HUES64 (cell line): ENCODE measurements around the gene STAT4.

ENCODE experiments used
- H3K27ac ChIP-seq: 2 replicates; pipeline ENCODE4 v1.7.0; 2013; ENCODE audit warnings: low read depth, low read length, inconsistent platforms
- H3K27me3 ChIP-seq: 2 replicates; pipeline ENCODE4 v1.6.1; 2013; ENCODE audit warnings: mild to moderate bottlenecking, low read length; ENCODE audit not compliant: insufficient read depth
- H3K36me3 ChIP-seq: 2 replicates; pipeline ENCODE4 v1.6.1; 2013; ENCODE audit warnings: mild to moderate bottlenecking, low read length; ENCODE audit not compliant: insufficient read depth
- H3K4me1 ChIP-seq: 2 replicates; pipeline ENCODE4 v1.6.1; 2013; ENCODE audit warnings: mild to moderate bottlenecking, low read length, moderate library complexity; ENCODE audit not compliant: insufficient read depth
- H3K4me3 ChIP-seq: 2 replicates; pipeline ENCODE4 v1.5.1; 2013; ENCODE audit warnings: mild to moderate bottlenecking, low read length, moderate library complexity
- H3K9ac ChIP-seq: 2 replicates; pipeline ENCODE4 v1.6.1; 2013; ENCODE audit warnings: mild to moderate bottlenecking, low read depth, low read length
- H3K9me3 ChIP-seq: 2 replicates; pipeline ENCODE4 v1.6.1; 2013; ENCODE audit warnings: low read depth, low read length; ENCODE audit not compliant: insufficient read depth
- WGBS: fragments of 150-250, 120-280 bp; methylation state at CpG from one replicate; pipeline ENCODE4 v1.1.7; 2013; ENCODE audit warnings: missing lambda C conversion rate; 5-methylcytosine and 5-hydroxymethylcytosine counted together

The STAT4 gene

DNA sequence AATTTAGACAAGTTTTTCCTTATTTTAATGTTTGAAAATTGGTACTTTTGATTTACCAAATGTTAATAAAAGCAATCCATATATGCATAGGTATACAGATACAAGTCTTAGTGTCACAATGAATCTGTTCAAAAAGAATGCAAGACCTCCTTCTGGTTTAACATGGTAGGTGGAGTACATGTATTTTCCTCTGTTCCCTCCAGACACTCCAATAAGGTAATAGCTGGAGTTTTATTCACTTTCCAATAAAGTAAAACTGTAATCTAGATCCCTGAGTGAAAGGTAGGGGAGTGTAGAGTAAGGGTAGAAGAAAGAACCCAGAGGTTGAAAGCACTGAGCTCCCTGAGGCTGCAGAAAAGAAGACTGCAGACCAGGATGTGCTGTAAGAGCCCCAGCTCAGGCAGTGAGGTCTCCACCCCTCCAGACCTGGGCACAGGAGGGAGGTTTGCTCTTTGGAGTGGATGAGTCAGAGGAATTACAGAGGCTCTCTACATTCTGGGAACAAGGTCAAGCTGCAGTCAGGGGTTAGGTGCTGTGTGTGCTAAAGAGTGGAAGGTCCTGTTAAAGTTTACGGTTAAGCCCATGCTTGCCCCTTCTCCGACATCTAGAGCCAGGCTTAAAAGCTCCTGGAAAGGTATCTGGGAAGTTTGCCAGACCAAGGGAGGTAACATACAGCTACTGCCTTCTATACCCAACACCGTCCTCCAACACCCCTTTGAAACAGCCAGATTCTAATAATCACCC, 109.2 kb downstream of the STAT4 start:
- WGBS = 85% methylated on average over 3 of the region's 3 CpGs
- no peaks in the 10 kb centered on the region for H3K27me3 ChIP-seq
- H3K27ac ChIP-seq = no peak overlapping the region
- no peak overlapping the region for H3K4me3 ChIP-seq
- H3K9ac ChIP-seq = no peak overlapping the region
- H3K4me1 ChIP-seq = peaks cover 13% of the 10 kb centered on the region
- H3K9me3 ChIP-seq = no peaks in the 10 kb centered on the region; the same call in 1 of the 2 replicates
- no peaks in the 10 kb centered on the region for H3K36me3 ChIP-seq

- Histone ChIP-seq H3K4me1 (peaks cover 6% of the 10 kb centered on the region; the same call in 1 of the 2 replicates), H3K36me3 (no peaks in the 10 kb centered on the region), H3K9ac (no peak overlapping the region), H3K27me3 (no peaks in the 10 kb centered on the region), H3K9me3 (no peaks in the 10 kb centered on the region; the same call in 1 of the 2 replicates), H3K4me3 (no peak overlapping the region), H3K27ac (no peak overlapping the region)
- no CpG with 5 or more reads among the region's 1 CpG for WGBS
These were observed 111.2 kb downstream of the STAT4 start for GRCh38 chr2:191039616-191040015.

- peaks cover 6% of the 10 kb centered on the region; the same call in 1 of the 2 replicates for H3K4me1 ChIP-seq
- H3K27me3 ChIP-seq = no peaks in the 10 kb centered on the region
- no peak overlapping the region for H3K9ac ChIP-seq
- H3K27ac ChIP-seq = no peak overlapping the region
- H3K4me3 ChIP-seq = no peak overlapping the region
- H3K9me3 ChIP-seq = no peaks in the 10 kb centered on the region
- 100% methylated on average over 1 of the region's 2 CpGs for WGBS
- no peaks in the 10 kb centered on the region for H3K36me3 ChIP-seq
These were observed 112.1 kb downstream of the STAT4 start for GRCh38 chr2:191038741-191039140.

DNA sequence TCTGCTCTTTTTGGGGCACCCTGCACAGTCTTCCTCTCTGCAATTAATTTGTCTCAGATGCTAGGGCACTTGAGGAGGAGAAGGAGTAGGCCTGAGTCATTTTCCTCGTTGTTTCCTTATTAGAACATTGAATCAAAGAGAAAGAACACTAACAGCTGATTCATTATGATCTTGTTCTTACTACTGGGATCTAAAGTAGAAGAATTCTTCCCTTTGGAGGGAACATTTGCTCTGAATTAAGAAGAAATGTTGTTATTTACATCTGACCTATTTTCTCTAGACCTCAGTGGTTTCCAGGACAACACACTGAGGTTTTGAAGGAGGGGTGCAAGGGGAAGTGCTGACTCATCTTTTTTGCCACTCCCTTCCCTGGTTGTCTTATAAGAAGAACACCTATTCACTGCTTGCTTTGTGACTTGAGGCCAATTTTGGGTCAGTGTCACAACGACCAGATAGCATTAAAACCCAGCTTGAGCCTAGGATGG, 112.5 kb downstream of the STAT4 start:
- H3K27me3 ChIP-seq = no peaks in the 10 kb centered on the region
- no peaks in the 10 kb centered on the region for H3K36me3 ChIP-seq
- no peak overlapping the region for H3K4me3 ChIP-seq
- H3K9me3 ChIP-seq = no peaks in the 10 kb centered on the region
- peaks cover 6% of the 10 kb centered on the region; the same call in 1 of the 2 replicates for H3K4me1 ChIP-seq
- no peak overlapping the region for H3K9ac ChIP-seq
- H3K27ac ChIP-seq = no peak overlapping the region
- 83% methylated on average over 1 of the region's 2 CpGs for WGBS

GRCh38 chr2:191037351-191037750, 113.4 kb downstream of the STAT4 start:
- Histone ChIP-seq H3K4me1 (peaks cover 10% of the 10 kb centered on the region), H3K27ac (no peak overlapping the region), H3K4me3 (no peak overlapping the region), H3K9me3 (no peaks in the 10 kb centered on the region), H3K9ac (no peak overlapping the region), H3K36me3 (no peaks in the 10 kb centered on the region), H3K27me3 (no peaks in the 10 kb centered on the region)
- WGBS = 92% methylated on average over 4 of the region's 4 CpGs

DNA sequence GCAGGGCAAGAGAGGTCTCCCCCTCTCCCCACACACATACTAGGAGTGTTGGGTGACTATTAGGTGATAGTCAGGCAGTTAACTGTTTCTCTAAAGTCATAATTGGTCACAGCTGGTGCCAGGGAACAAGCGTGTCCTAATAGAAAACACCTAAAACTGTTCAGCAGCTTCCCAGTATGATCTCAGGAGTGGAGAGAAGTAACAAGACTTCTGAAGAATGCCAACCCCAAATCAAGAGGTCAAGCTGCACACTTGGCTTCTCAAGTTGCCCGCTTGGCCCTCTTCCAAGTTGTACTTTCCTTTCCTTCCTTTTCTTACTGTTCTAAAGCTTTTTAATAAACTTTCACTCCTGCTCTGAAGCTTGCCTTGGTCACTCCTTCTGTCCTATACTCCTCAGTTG, 114.4 kb downstream of the STAT4 start:
- 97% methylated on average over 2 of the region's 2 CpGs for WGBS
- H3K27ac ChIP-seq = no peak overlapping the region
- no peaks in the 10 kb centered on the region for H3K9me3 ChIP-seq
- H3K4me1 ChIP-seq = peaks cover 5% of the 10 kb centered on the region
- no peak overlapping the region for H3K4me3 ChIP-seq
- no peak overlapping the region for H3K9ac ChIP-seq
- no peaks in the 10 kb centered on the region for H3K36me3 ChIP-seq
- no peaks in the 10 kb centered on the region for H3K27me3 ChIP-seq

GRCh38 chr2:191032588-191033429, 118.0 kb downstream of the STAT4 start:
- no peaks in the 10 kb centered on the region for H3K36me3 ChIP-seq
- H3K4me3 ChIP-seq = no peak overlapping the region
- no peak overlapping the region for H3K27ac ChIP-seq
- H3K9me3 ChIP-seq = no peaks in the 10 kb centered on the region
- 80% methylated on average over 8 of the region's 8 CpGs for WGBS
- H3K27me3 ChIP-seq = no peaks in the 10 kb centered on the region
- H3K9ac ChIP-seq = no peak overlapping the region
- peaks cover 5% of the 10 kb centered on the region for H3K4me1 ChIP-seq

GRCh38 chr2:191031256-191031655, 119.5 kb downstream of the STAT4 start:
- no peak overlapping the region for H3K27ac ChIP-seq
- no peak overlapping the region for H3K4me3 ChIP-seq
- H3K4me1 ChIP-seq = peaks cover 5% of the 10 kb centered on the region
- 89% methylated on average over 2 of the region's 2 CpGs for WGBS
- H3K9ac ChIP-seq = no peak overlapping the region
- H3K27me3 ChIP-seq = no peaks in the 10 kb centered on the region
- H3K36me3 ChIP-seq = no peaks in the 10 kb centered on the region
- no peaks in the 10 kb centered on the region for H3K9me3 ChIP-seq

GRCh38 chr2:191030521-191031154, 120.2 kb downstream of the STAT4 start:
- Histone ChIP-seq H3K9me3 (no peaks in the 10 kb centered on the region), H3K27ac (no peak overlapping the region), H3K4me1 (peaks cover 5% of the 10 kb centered on the region), H3K27me3 (no peaks in the 10 kb centered on the region), H3K9ac (no peak overlapping the region), H3K4me3 (no peak overlapping the region), H3K36me3 (no peaks in the 10 kb centered on the region)
- WGBS = 51% methylated on average over 7 of the region's 8 CpGs

GRCh38 chr2:191029280-191029950, 121.4 kb downstream of the STAT4 start:
- Histone ChIP-seq H3K36me3 (no peaks in the 10 kb centered on the region), H3K27me3 (no peaks in the 10 kb centered on the region), H3K4me1 (peaks cover 5% of the 10 kb centered on the region), H3K27ac (no peak overlapping the region), H3K4me3 (no peak overlapping the region), H3K9ac (no peak overlapping the region), H3K9me3 (no peaks in the 10 kb centered on the region)
- 85% methylated on average over 10 of the region's 10 CpGs for WGBS
